A673 (cell line): Measurements from ENCODE around the gene ARHGAP30. TPM values are rescaled to one million over a fixed set of nuclear protein-coding genes. Genes with fewer than 3 reads are reported as not detected.
A peak's percentile ranks its signal among the peaks of the same experiment; 100 is the strongest.

Experiments
- BruUV-seq: library from RNA; stranded (reverse); fragments of 400-500 nt; replicated peaks from 2 replicates; lab custom pipeline; 2021; lab: Mats Ljungman, UMichigan
- CTCF ChIA-PET: fragments of 300-600 bp; sonication (Branson Sonifier 250); formaldehyde crosslinking; loops from one replicate; lab custom pipeline; 2022; ENCODE audit warnings: antibody characterized with exemption; lab: Charles Lee
- POLR2A ChIA-PET: fragments of 300-600 bp; sonication (Branson Sonifier 250); formaldehyde crosslinking; loops from one replicate; lab custom pipeline; 2022; ENCODE audit warnings: antibody characterized with exemption; ENCODE audit not compliant: low non-redundant PET; lab: Charles Lee
- DNase-seq: peaks from one replicate; pipeline ENCODE4 v3.0.0-alpha.2; 2015; ENCODE audit warnings: low spot score
- H3K27ac ChIP-seq: fragments of 200-600 bp; sonication (generic); 2 replicates; pipeline ENCODE4 v1.5.1; 2016; ENCODE audit warnings: mixed run types, low read depth, mild to moderate bottlenecking, mixed read lengths, antibody characterized with exemption, low read length; ENCODE audit not compliant: poor library complexity, severe bottlenecking
- H3K27me3 ChIP-seq: fragments of 200-600 bp; sonication (generic); replicated peaks from 2 replicates; pipeline ENCODE4 v1.6.1; 2017; ENCODE audit warnings: mixed run types, low read depth, mild to moderate bottlenecking, mixed read lengths, antibody characterized with exemption, low read length; ENCODE audit not compliant: insufficient read depth, poor library complexity
- H3K36me3 ChIP-seq: fragments of 200-600 bp; sonication (generic); 2 replicates; pipeline ENCODE4 v1.6.1; 2016; ENCODE audit warnings: mixed run types, mild to moderate bottlenecking, mixed read lengths, antibody characterized with exemption, low read length; ENCODE audit not compliant: insufficient read depth, poor library complexity, severe bottlenecking
- H3K4me1 ChIP-seq: fragments of 200-600 bp; sonication (generic); 2 replicates; pipeline ENCODE4 v1.6.1; 2017; ENCODE audit warnings: mixed run types, mild to moderate bottlenecking, mixed read lengths, antibody characterized with exemption, low read length; ENCODE audit not compliant: insufficient read depth, poor library complexity, severe bottlenecking
- H3K4me3 ChIP-seq: fragments of 200-600 bp; sonication (generic); 2 replicates; pipeline ENCODE4 v1.5.1; 2016; ENCODE audit warnings: low read depth, mixed run types, mild to moderate bottlenecking, mixed read lengths, low read length; ENCODE audit not compliant: poor library complexity, severe bottlenecking
- H3K9me3 ChIP-seq: fragments of 200-600 bp; sonication (generic); 2 replicates; pipeline ENCODE4 v1.6.1; 2016; ENCODE audit warnings: mixed run types, low read depth, mild to moderate bottlenecking, mixed read lengths, antibody characterized with exemption, low read length; ENCODE audit not compliant: poor library complexity, severe bottlenecking
- EZH2 ChIP-seq: fragments of 200-600 bp; sonication (generic); IDR thresholded peaks from 2 replicates; pipeline ENCODE4 v1.6.1; 2017; ENCODE audit warnings: borderline replicate concordance, low read depth, mild to moderate bottlenecking, mixed read lengths, antibody characterized with exemption, low read length; ENCODE audit not compliant: poor library complexity, severe bottlenecking
- intact Hi-C: fragments of 100-400 bp; cut with micrococcal nuclease; formaldehyde crosslinking; loops from one replicate; pipeline ENCODE4 v1.10.0; 2022; ENCODE audit not compliant: unreplicated experiment
- total RNA-seq: library from RNA; stranded (reverse); gene quantifications from 2 replicates; pipeline ENCODE4 v1.2.3, GENCODE V29; 2021
- TF ChIP-seq, protein P1 (sequence below): fragments of 300-800, 200-600 bp; sonication (generic); conservative IDR thresholded peaks from 2 replicates; pipeline ENCODE4 v1.5.1; 2017; ENCODE audit warnings: low read depth, mild to moderate bottlenecking, antibody characterized with exemption, low read length, moderate library complexity, mixed read lengths

ARHGAP30 gene
- total RNA-seq, 1 experiment from 2014 or later = not detected

DNA sequence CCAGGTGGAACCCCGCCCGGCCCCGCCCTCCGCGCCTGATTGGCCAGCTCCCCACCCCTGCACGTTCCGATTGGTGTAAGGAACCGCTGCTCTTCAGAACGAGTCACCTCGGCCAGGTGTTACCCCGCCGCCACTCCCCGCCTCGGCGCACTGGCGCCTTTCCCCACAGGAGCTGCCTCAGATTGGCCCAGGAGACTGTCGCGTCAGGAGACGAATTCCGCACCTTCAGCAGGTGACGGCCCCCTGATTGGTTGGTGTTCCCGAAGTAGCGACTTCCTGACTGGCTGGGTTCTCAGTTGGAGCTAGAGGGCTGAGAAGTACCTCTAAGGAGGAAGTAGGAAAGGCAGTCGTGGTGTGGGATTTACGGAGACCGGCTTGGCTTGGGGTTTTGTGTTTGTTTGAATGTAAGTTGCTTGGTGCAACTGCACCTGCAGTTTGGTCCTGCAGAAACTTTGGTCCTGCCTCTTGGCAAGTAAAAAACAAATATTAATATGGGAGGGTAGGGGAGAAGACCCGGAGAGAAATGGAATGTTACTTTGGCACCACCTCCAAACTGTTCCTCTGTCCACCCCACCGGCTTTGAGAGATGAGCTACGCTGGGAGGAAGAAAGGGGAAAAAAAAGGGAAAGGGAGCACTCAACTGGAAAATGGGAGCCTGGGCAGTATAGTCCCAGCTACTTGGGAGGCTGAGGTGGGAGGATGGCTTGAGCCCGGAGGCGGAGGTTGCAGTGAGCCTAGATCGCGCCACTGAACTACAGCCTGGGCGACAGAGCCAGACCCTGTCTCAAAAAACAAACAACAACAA, 48.3 kb downstream of the ARHGAP30 start:
- ChIA-PET CTCF (interaction anchor here (0.6 to 0.9 kb wide), 3 partner anchors 31 to 46 kb away, joined by 4 to 9 read pairs (median 4); no protein-coding TSS in a partner anchor), POLR2A (interaction anchor here (0.6 kb wide), 1 partner anchor 111 kb away, joined by 4 read pairs; no protein-coding TSS in a partner anchor)
- no peak for TF ChIP-seq EZH2
- TF ChIP-seq, protein P1, sequence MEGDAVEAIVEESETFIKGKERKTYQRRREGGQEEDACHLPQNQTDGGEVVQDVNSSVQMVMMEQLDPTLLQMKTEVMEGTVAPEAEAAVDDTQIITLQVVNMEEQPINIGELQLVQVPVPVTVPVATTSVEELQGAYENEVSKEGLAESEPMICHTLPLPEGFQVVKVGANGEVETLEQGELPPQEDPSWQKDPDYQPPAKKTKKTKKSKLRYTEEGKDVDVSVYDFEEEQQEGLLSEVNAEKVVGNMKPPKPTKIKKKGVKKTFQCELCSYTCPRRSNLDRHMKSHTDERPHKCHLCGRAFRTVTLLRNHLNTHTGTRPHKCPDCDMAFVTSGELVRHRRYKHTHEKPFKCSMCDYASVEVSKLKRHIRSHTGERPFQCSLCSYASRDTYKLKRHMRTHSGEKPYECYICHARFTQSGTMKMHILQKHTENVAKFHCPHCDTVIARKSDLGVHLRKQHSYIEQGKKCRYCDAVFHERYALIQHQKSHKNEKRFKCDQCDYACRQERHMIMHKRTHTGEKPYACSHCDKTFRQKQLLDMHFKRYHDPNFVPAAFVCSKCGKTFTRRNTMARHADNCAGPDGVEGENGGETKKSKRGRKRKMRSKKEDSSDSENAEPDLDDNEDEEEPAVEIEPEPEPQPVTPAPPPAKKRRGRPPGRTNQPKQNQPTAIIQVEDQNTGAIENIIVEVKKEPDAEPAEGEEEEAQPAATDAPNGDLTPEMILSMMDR = no peak
- Histone ChIP-seq H3K4me3 (peak overlapping the region; percentile 60), H3K27ac (no peak overlapping the region), H3K27me3 (peaks cover 9% of the 10 kb centered on the region), H3K4me1 (peaks cover 9% of the 10 kb centered on the region), H3K9me3 (no peaks in the 10 kb centered on the region), H3K36me3 (no peaks in the 10 kb centered on the region)
- BruUV-seq = no TSS peak
- DNase-seq = peak; percentile 73
- intact Hi-C loops = no loop called here

DNA sequence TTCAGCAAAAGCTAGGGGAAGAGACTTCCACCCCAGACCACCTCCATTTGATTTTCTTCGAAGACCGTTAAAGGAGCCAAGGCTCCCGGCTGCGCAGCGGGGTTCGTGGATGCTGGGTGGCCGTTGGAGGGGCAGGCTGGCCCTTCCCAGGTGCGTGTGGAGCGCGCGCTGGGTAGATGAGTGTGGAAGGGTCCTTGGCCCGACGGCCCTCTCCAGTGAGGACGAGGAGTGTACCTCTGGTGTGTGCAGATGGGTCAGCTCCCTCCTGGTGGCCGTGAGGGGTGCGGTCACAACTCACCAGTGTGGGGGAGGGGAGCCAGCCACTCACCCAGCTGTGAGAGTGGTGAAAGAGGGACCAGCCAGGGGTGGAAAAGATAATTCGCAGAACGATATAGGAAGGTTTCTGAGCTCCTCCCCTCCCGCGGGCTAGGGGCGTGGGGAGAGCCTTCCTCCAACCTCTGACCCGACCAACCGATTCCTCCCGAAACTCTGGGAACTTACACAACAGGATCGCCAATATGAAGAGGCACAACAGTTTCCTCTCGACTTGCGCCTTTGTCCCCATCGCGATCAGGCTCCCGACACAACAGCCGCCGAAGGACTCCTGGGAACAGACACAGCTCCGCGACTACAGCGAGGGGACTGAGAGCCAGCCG, 49.1 kb downstream of the ARHGAP30 start, which contains the start of gene F11R:
F11R (minus strand) TSS at position 644 of the 656 bp plus-strand sequence; CDS start at position 565, 79 bp downstream.
- POLR2A ChIA-PET = interaction anchor here (0.6 kb wide), 1 partner anchor 112 kb away, joined by 4 read pairs; no protein-coding TSS in a partner anchor
- BruUV-seq = no TSS peak

More for the DNA sequence above, 49.1 kb downstream of the ARHGAP30 start, which contains the start of gene F11R:
- peak; percentile 23 for DNase-seq
- peaks cover 9% of the 10 kb centered on the region for H3K4me1 ChIP-seq
- no peaks in the 10 kb centered on the region for H3K36me3 ChIP-seq
- CTCF ChIA-PET = interaction anchor here (0.6 to 0.9 kb wide), 2 partner anchors 30 to 47 kb away, joined by 4 to 9 read pairs; no protein-coding TSS in a partner anchor
- intact Hi-C loops = no loop called here
- no peak within 1 kb of the TSS for H3K27ac ChIP-seq
- TF ChIP-seq EZH2 = no peak
- TF ChIP-seq, protein P1 = no peak
- H3K27me3 ChIP-seq = peaks cover 9% of the 10 kb centered on the region
- H3K9me3 ChIP-seq = no peaks in the 10 kb centered on the region
- peak within 1 kb of the TSS; percentile 60 for H3K4me3 ChIP-seq
